Measurements from ENCODE around the gene GPR61. TPM values are rescaled to one million over a fixed set of nuclear protein-coding genes. Genes with fewer than 3 reads are reported as not detected.

Gene GPR61
- total and polyA plus RNA-seq, 9 of the 15 experiments (the other 6 are each of a cell fraction or from before 2014, with no cell fraction given): 0.04 to 1.1 (median 0.25) TPM; not detected in 4

- TF ChIP-seq ZBTB11 (CRISPR knock-in tag; IDR thresholded peaks at IDR 0.05) (peak; percentile 27 to 91 (median 60); a peak in 4 of 6 replicates), ILF3 (IDR thresholded peaks at IDR 0.05; ENCODE audit: borderline replicate concordance) (no peak), ETS2 (tag; IDR thresholded peaks at IDR 0.05; ENCODE audit: borderline replicate concordance, poor library complexity, severe bottlenecking) (no peak), ZNF551 (CRISPR knock-in tag; IDR thresholded peaks at IDR 0.05) (no peak), ZBTB1 (CRISPR knock-in tag; IDR thresholded peaks at IDR 0.05; ENCODE audit: borderline replicate concordance, low read depth) (no peak; the same call in 1 of the 2 replicates), ZC3H8 (IDR thresholded peaks at IDR 0.05) (no peak), SNIP1 (IDR thresholded peaks at IDR 0.05; ENCODE audit: low read depth) (no peak), RFX7 (CRISPR knock-in tag; IDR thresholded peaks at IDR 0.05) (0 out of 2 replicates have a peak, but pooled peaks have one; percentile 37), ZNF263 (CRISPR knock-in tag; IDR thresholded peaks at IDR 0.05; ENCODE audit: borderline replicate concordance) (peak; percentile 48; the same call in 1 of the 2 replicates), ZNF707 (CRISPR knock-in tag; conservative IDR thresholded peaks at IDR 0.05) (no peak), RBM17 (IDR thresholded peaks at IDR 0.05; ENCODE audit: borderline replicate concordance, low read depth, low read length) (no peak), NR3C1 (CRISPR knock-in tag; IDR thresholded peaks at IDR 0.05) (peak; percentile 59; the same call in 1 of the 2 replicates), ZNF398 (CRISPR knock-in tag; IDR thresholded peaks at IDR 0.05) (no peak), PHB (CRISPR knock-in tag; IDR thresholded peaks at IDR 0.05) (peak; percentile 87; the same call in 1 of the 2 replicates), BRD9 (IDR thresholded peaks at IDR 0.05; ENCODE audit: low read depth, partially characterized antibody) (no peak), SUPT5H (IDR thresholded peaks at IDR 0.05) (peak; percentile 98), ARID1B (IDR thresholded peaks at IDR 0.05) (no peak; the same call in 1 of the 2 replicates), NCOR1 (IDR thresholded peaks at IDR 0.05) (no peak), RBM34 (IDR thresholded peaks at IDR 0.05; ENCODE audit: borderline replicate concordance, insufficient read depth, low read length) (no peak), MCM5 (IDR thresholded peaks at IDR 0.05; ENCODE audit: low read depth) (no peak), PHB2 (IDR thresholded peaks at IDR 0.05; ENCODE audit: low read depth) (peak; percentile 59; the same call in 1 of the 2 replicates), EP300 (IDR thresholded peaks at IDR 0.05; ENCODE audit: low read length) (no peak), ZNF253 (CRISPR knock-in tag; conservative IDR thresholded peaks at IDR 0.05) (no peak)
Observed at GRCh38 chr1:109548321-109549267, 8.9 kb downstream of the GPR61 start, which contains the start of gene GNAI3 (continued).

All from K562 (cell line).